Pons (tissue), 1 donor: ENCODE results near the gene ARID1B.
"Not testable (repeated sequence)": the region's sequence is repeated elsewhere in the genome, so short reads cannot be mapped to it uniquely, and the experiment has no call there.

ENCODE experiments used
- DNase-seq: peaks from one replicate; pipeline ENCODE4 v3.0.0-alpha.2; 2016; ENCODE audit warnings: low spot score

ARID1B gene

DNA sequence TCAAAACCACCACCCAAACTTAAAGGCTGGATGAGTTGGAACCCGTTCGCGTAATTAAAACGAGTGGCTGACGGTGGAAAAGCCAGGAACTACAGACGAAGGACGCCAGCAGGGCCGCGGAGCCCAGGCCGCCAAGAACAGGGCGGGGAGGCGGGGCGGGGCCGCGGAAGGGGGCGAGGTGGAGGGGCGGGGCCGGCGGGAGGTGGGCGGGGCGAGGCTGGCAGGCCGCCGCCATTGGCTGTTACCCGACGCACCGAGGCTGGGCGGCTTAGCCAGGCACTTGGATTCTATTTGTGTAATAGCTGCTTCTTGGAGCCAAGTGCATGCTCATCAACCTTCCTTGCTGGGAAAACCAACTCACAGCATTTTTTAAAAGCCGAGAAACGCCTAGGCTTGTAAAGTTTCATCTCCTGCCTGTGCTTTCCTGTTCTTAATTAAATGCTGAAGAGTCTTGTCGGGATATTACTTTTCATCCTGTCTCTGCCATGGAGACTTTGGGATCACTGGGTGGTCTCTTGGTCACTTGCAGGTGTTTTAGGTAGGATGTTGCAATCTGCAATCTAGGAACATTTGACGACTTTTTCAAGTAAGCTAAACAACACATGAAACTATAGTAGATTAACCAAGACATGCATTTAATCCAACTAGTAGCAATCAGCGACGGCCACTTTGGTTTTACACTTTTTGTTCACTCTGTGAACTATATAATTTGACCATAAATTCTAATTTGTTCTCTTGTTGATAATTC, 245.0 kb downstream of the ARID1B start:
- peak; percentile 95 for DNase-seq

- DNase-seq = peak; percentile 68
Measured at GRCh38 chr6:157023958-157024357, 246.8 kb downstream of the ARID1B start.

DNA sequence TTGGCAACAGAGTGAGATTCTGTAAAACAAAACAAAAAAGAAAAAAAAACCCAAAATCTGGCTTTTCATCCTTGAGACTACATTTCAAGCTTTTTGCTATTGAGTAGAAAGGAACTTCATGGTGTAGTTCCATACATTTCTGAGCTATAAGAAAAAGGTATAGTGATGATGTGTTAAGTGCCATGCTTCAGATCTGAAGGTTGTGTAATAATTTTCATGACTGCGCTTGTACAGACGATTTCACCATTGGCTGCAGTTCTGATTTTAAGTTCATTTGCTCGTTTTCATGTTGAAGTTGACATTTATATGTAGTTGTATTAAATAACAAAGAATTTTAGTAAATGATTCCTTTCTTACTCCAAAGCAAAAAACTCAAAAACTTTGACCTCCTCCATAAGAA, 247.6 kb downstream of the ARID1B start:
- DNase-seq = no peak

- DNase-seq = no peak
Measured at GRCh38 chr6:157025437-157025836, 248.3 kb downstream of the ARID1B start.

DNA sequence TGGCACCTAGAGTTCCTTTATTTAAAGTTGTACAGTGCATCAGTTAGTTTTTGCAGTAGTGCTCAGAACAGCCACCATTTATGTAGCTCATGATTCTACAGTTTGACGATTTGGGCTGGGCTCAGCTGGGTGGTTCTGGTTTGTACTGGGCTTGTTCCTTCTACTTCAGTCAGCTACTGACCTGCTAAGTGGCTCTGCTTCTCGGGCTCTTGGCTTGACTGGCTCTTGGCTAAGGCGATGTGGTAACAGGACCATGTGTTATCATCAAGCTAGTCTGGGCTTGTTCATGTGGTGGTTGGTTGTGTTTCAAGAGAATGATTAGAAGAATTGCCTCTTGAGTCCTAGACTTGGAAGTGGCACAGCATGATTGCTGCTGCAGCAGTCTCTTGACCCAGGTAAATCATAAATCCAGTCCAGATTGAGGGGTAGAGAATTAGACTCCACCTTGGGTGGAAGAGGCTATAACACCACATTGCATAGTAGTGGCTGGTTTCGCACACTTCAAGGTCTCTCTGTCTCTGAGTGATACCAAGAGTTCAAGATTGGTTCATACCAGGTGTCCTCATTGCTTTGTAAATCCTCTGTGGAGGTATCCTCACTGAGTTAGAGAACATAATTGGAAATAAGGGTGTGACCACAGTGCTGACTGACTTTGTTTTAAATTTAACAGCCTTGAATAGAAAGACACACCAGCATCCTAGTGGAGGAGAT, 253.0 kb downstream of the ARID1B start:
- DNase-seq = no peak

DNA sequence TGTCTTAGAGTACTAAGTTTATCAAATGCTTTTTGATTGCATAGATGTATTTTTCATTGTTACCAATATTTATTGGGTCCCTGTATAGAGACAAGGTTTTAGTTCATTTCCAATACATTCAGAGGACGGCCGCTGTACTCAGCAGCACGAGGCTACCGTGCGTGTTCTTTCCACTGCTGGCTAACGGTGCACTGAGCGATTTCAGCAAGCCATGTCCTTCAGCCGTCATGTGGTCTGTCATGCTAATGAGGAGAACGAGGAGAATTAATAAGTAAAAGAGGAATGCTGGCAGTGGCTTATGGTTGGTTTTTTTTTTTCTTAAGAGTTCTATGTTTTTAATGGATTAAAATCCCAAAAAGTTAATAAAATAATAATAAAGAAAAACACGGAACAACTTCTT, 253.6 kb downstream of the ARID1B start:
- DNase-seq = peak; percentile 78

DNA sequence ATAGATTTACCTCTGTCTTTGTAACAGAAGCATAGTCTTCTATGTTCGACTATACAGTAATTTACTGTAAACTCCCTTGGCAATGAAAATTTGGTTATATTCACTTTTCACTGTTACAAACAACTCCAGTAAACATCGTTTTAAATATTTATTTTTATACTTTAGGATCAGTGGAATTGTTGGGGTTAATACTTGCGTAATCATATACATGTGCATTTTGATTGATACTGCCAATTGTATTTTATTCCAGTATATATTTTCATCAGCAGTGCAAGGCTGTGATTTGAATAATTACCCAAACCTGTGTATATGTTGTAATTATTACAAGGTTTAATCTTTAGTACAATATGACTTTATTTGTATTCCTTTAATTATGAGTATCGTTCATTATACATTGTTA, 255.7 kb downstream of the ARID1B start:
- DNase-seq = no peak

DNA sequence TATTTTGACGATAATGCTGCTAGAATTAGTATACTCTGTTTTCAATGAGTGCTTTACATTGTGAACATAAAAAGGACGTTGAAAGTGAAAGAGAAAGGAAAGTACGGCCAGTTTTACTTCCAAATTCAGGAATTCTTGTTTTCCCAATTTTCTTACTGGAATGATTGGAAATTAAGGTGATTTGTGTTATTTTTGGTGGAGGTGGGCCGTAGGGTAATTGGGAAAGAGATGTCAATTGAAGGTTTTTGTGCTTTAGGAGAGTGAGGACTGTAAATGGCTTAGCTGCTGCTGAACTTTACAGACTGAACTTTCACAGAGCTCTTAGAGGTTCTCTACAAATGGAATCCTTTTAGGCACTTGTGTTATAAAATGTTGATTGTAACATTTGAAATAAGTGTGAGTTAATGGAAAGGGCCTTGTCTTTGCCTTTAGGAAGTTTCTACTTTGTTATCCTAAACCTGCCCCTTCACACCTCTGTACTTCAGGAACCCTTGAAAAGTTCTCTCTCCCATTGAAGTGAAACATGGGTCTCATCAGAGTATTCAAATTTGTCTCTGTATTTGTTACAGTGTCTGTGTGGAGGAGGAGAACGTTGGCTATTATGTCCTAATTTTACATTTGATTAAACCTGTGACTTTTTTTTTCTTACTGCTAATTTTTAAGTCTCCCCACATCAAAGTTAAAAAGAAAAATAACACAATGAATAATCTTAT, 256.4 kb downstream of the ARID1B start:
- peak; percentile 74 for DNase-seq

DNA sequence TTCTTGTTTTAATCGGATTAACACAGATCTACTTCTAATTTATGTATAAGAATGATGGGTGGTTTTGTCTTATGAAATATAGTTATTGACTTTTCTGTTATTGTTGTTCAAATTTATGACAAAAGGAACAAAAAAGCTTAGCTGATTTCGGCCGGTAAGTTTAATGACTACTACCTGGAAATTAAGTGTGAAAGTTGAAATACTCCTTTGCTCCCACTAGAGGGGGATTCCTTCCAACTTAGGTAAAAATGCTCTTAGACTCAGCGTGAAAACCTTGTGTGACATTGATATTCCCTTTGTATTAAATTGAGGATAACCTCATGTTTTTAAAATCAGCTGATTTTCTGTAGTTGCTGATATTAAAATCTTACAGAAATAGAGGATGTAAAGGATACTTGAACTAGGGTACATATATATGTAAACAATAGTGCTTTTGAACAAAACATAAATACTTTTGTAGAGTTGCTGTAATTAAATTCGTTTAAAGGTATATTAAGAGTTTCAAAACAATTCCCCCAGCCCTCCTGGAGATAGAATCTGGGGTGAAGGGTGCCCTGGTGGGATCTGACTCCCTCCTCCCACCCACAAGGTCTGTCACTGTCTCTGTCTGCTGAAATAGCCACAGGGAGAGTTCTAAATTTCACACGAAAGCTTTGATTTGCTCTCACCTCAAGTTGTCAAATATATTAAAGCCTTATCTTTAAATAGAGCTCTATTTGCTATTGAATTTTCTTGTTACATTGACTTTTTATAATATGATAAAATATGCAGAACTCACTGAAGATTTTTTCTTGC, 257.5 kb downstream of the ARID1B start:
- DNase-seq = peak; percentile 70

DNA sequence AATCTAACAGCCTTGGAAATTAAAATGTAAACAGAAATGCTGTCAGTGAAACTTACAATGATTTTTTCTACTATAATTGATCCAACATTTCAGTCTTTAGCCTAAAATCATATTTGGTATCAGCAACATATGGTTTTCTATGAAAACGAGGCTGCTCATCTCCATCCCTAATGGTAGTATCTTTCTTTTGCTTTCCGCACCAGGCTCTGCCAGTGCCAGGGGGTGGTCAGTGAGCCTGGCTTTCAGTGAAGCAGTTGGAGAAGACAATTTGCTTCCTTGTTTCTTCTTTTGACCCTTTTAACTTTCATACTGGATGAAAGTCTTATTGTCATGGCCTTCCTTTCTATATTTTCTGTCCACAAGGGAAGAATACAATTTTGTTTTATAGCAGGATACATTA, 258.4 kb downstream of the ARID1B start:
- DNase-seq = peak; percentile 87

DNA sequence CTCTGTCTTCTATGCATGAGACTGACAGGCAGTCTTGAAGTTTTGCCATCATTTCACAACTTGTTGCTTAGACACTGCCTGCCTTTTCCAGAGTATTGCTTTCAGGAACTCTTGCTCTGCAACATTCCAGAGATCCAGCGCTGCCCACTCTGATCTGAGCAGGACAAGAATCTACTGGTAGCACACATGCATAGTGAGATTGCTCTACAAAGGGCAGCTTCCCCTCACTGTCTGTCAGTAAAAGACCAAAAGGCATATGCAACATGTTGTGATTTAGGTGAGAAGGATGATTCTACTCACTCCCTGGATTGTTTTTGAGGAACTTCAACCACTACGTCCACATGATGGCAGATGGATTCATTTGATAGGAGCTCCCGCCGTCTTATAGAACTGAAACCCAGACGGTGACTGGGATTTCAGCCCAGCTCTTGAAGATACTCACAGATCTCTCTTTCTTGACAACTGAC, 259.1 kb downstream of the ARID1B start:
- peak; percentile 90 for DNase-seq

- peak; percentile 73 for DNase-seq
Measured at GRCh38 chr6:157037165-157037564, 260.0 kb downstream of the ARID1B start.

GRCh38 chr6:157038610-157039009, 261.4 kb downstream of the ARID1B start:
- DNase-seq = no peak

DNA sequence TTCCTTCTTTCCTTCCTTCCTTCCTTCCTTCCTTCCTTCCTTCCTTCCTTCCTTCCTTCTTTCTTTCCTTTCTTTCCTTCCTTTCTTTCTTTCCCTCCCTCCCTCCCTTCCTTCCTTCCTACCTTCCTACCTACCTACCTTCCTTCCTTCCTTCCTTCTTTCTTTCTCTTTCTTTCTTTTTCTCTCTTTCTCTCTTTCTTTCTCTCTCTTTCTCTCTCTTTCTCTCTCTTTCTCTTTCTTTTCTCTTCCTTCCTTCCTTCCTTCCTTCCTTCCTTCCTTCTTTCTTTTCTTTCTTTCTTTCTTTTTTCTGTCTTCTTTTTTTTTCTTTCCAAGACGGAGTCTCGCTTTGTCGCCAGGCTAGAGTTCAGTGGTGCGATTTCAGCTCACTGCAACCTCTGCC, 262.5 kb downstream of the ARID1B start:
- not testable (repeated sequence) for DNase-seq

DNA sequence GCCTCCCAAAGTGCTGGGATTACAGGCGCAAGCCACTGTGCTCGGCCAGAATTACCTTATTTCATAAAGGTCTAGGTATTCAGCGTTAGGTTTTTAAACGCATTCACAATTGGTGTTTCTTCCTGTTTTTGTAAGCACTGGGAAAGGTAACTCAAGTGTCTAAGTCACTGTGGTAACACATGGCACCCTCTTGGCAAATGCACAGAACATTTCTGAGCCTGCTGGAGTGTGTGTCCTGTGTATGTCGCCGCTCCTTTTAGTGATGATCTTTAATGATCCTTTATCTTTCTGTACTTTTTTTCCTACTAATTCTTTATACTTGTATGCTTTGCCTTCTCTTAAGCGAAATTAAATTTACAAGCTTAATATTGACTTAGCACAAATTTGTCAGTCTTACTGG, 263.0 kb downstream of the ARID1B start:
- DNase-seq = no peak

GRCh38 chr6:157045831-157046454, 268.8 kb downstream of the ARID1B start:
- DNase-seq = peak; percentile 79

GRCh38 chr6:157046776-157047175, 269.6 kb downstream of the ARID1B start:
- DNase-seq = no peak

DNA sequence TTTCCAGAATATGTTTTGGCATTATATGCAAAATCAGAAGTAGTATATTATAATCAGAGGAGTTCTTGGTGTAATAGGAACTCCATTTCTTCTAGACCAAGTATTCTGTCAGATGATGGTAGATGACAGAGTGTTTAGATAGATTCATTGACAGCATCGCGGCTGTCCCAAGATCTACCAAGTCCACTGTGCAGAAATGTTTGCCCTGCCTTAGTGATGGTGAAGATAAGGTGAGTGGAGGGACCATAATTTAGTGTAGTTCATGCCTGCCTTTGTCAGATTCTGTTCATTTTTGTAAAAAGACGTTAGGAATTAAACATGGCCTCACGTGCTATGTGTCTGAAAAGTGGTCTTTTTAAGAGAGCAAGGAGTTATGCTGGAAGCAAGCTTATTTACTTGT, 270.1 kb downstream of the ARID1B start:
- no peak for DNase-seq

DNA sequence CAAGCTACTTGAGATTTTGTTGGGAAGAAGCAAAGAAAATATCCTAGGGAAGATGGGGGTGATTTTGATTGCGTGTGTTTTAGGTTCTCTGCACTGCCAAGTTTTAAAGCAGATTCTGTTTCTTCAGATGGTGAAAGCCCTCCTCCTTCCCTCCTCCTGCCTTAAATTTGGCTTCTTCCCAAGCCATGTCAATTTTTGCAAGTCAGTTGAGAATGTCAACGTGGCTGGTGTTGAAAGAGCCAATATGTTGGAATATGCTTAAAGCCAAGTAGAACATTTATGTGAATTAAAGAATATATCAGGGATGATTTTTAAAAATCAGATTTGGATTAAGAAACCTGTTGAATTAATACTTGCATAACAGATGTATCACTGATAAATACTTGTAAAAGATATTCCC, 270.8 kb downstream of the ARID1B start:
- no peak for DNase-seq

DNA sequence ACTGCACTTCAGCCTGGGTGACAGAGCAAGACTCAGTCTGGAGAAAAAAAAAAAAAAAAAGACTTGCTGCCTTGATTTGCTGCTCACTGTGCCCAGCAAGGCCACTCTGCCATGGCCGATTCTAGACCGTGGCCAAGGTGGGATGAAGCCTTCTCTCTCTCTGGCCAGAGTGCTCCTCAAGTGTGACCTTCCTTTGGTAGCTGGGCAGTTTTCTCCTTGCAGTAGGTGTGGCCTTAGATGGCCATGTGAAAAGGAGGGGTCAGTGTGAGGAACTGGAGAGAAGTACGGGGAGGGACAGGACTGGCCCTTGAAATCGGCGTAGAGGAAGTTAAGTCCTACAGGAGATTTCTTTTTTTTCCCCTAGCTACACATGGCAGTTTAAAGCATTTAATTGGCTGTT, 272.0 kb downstream of the ARID1B start:
- DNase-seq = no peak

GRCh38 chr6:157050537-157051265, 273.5 kb downstream of the ARID1B start:
- peak; percentile 69 for DNase-seq
